ENCODE results near the gene ADAMTS13.

- TF ChIP-seq CTCF (IDR thresholded peaks at IDR 0.05) (no peak), SP1 (CRISPR knock-in tag; conservative IDR thresholded peaks at IDR 0.05) (no peak), NR2C2 (CRISPR knock-in tag; IDR thresholded peaks at IDR 0.05) (no peak), STAT6 (CRISPR knock-in tag; conservative IDR thresholded peaks at IDR 0.05; ENCODE audit: low read depth) (no peak)
Observed at GRCh38 chr9:133433351-133433843, 11.2 kb downstream of the ADAMTS13 start.
